Panc1 (cell line): Measurements from ENCODE around the gene STXBP1. TPM values are rescaled to one million over a fixed set of nuclear protein-coding genes. Genes with fewer than 3 reads are reported as not detected.
A peak's percentile ranks its signal among the peaks of the same experiment; 100 is the strongest.

Source experiments
- ATAC-seq: fragments of 200-7000 bp; cut with Tn5 transposase; 2 replicates; pipeline ENCODE4 v1.9.1; 2020; ENCODE audit warnings: mild to moderate bottlenecking, moderate library complexity
- BruUV-seq: library from RNA; stranded (reverse); fragments of 400-500 nt; replicated peaks from 2 replicates; lab custom pipeline; 2021; lab: Mats Ljungman, UMichigan
- CTCF ChIA-PET: fragments of 300-600 bp; sonication (Branson Sonifier 250); formaldehyde crosslinking; loops from one replicate; lab custom pipeline; 2022; ENCODE audit warnings: antibody characterized with exemption; lab: Charles Lee
- POLR2A ChIA-PET: fragments of 300-600 bp; sonication (Branson Sonifier 250); formaldehyde crosslinking; loops from one replicate; lab custom pipeline; 2022; ENCODE audit warnings: antibody characterized with exemption; lab: Charles Lee
- DNase-seq: peaks from one replicate; pipeline ENCODE4 v3.0.0-alpha.2; 2010; ENCODE audit warnings: low read depth, low spot score
- H3K27ac ChIP-seq: 2 replicates; pipeline ENCODE4 v1.5.1; 2011; ENCODE audit warnings: mild to moderate bottlenecking, low read length, inconsistent platforms
- H3K27me3 ChIP-seq: fragments of 200-500 bp; sonication (Bioruptor generic); 2 replicates; pipeline ENCODE4 v1.6.0; 2014; ENCODE audit warnings: low read length, inconsistent platforms; ENCODE audit not compliant: control insufficient read depth, insufficient read depth
- H3K36me3 ChIP-seq: fragments of 200-500 bp; sonication (Bioruptor generic); 2 replicates; pipeline ENCODE4 v1.5.1; 2014; ENCODE audit warnings: inconsistent platforms, mild to moderate bottlenecking, low read length, moderate library complexity; ENCODE audit not compliant: control insufficient read depth, insufficient read depth
- H3K4me1 ChIP-seq: 2 replicates; pipeline ENCODE4 v1.5.1; 2011; ENCODE audit warnings: inconsistent platforms, mild to moderate bottlenecking, low read length, moderate library complexity; ENCODE audit not compliant: control insufficient read depth, insufficient read depth
- H3K4me3 ChIP-seq, 2 experiments: 2 replicates each; pipeline ENCODE4 v1.5.1; 2011 to 2012; ENCODE audit warnings: low read depth in 2 of 2, low read length in 2 of 2, mild to moderate bottlenecking in 2 of 2, inconsistent platforms in 1 of 2, moderate library complexity in 1 of 2
- H3K9me3 ChIP-seq: fragments of 200-500 bp; sonication (Bioruptor generic); 2 replicates; pipeline ENCODE4 v1.5.1; 2014; ENCODE audit warnings: low read depth, mild to moderate bottlenecking, inconsistent platforms, low read length, moderate library complexity; ENCODE audit not compliant: control insufficient read depth, insufficient read depth
- CTCF ChIP-seq: fragments of 450-650 bp; IDR thresholded peaks from 2 replicates; pipeline ENCODE4 v1.5.1; 2017; ENCODE audit warnings: mild to moderate bottlenecking
- POLR2AphosphoS5 ChIP-seq: IDR thresholded peaks from 2 replicates; pipeline ENCODE4 v1.6.1; 2012; ENCODE audit warnings: mild to moderate bottlenecking, low read depth, low read length, moderate library complexity
- REST ChIP-seq, 2 experiments: IDR thresholded peaks; 2 replicates each; pipeline ENCODE4 v1.6.1; 2011 to 2012; ENCODE audit warnings: low read depth in 2 of 2, control low read depth in 1 of 2, low read length in 1 of 2, mild to moderate bottlenecking in 1 of 2, moderate library complexity in 1 of 2; ENCODE audit not compliant: insufficient read depth in 1 of 2
- SIN3A ChIP-seq: IDR thresholded peaks from 2 replicates; pipeline ENCODE4 v1.6.1; 2012; ENCODE audit warnings: low read depth, mild to moderate bottlenecking, low read length, moderate library complexity, borderline replicate concordance; ENCODE audit not compliant: insufficient read depth
- TCF7L2 ChIP-seq: IDR thresholded peaks from 2 replicates; pipeline ENCODE4 v1.6.1; 2011; ENCODE audit warnings: mild to moderate bottlenecking, low read depth, low read length, inconsistent platforms
- in situ Hi-C: cut with HindIII; loops from 2 replicates; pipeline ENCODE4 v1.10.0; 2016; ENCODE audit warnings: low sequenced_read_pairs, low pct_unique_long_range_greater_than_20kb
- intact Hi-C: fragments of 100-400 bp; cut with micrococcal nuclease; formaldehyde crosslinking; loops from one replicate; pipeline ENCODE4 v1.10.0; 2022; ENCODE audit not compliant: unreplicated experiment
- total RNA-seq: library from RNA; stranded (reverse); gene quantifications from one replicate; pipeline ENCODE4 v1.2.1, GENCODE V29; 2021; ENCODE audit not compliant: unreplicated experiment

Gene STXBP1
- total RNA-seq, 1 experiment from 2014 or later, result 67.5 TPM

- Histone ChIP-seq H3K9me3 (no peaks in the 10 kb centered on the region), H3K4me3 (no peak overlapping the region), H3K36me3 (no peaks in the 10 kb centered on the region), H3K27me3 (no peaks in the 10 kb centered on the region), H3K4me1 (no peaks in the 10 kb centered on the region), H3K27ac (no peak overlapping the region)
- TF ChIP-seq CTCF, result no peak
- TF ChIP-seq POLR2AphosphoS5, result no peak
- TF ChIP-seq SIN3A, result no peak
- TF ChIP-seq TCF7L2, result no peak
- no peak for TF ChIP-seq REST (IDR thresholded peaks at IDR 0.05; ENCODE audit: insufficient read depth in 1 of 2, low read depth in 2 of 2, low read length in 1 of 2)
- intact Hi-C loops, result no loop called here
- ATAC-seq (no peak), DNase-seq (no peak)
- BruUV-seq, result TSS peak; percentile 24
- ChIA-PET POLR2A (no interaction called here), CTCF (no interaction called here)
- in situ Hi-C loops, result no loop called here
These were observed 28.9 kb downstream of the STXBP1 start for GRCh38 chr9:127640908-127641545.

GRCh38 chr9:127642082-127642740 is 30.1 kb downstream of the STXBP1 start:
- intact Hi-C loops, result no loop called here
- no peak overlapping the region for H3K27ac ChIP-seq
- TF ChIP-seq CTCF (no peak), POLR2AphosphoS5 (no peak), REST (IDR thresholded peaks at IDR 0.05; ENCODE audit: insufficient read depth in 1 of 2, low read depth in 2 of 2, low read length in 1 of 2) (no peak), TCF7L2 (no peak), SIN3A (no peak)
- no TSS peak for BruUV-seq
- no peak for DNase-seq
- H3K36me3 ChIP-seq, result no peaks in the 10 kb centered on the region
- in situ Hi-C loops, result no loop called here
- ChIA-PET CTCF (no interaction called here), POLR2A (no interaction called here)
- H3K9me3 ChIP-seq, result no peaks in the 10 kb centered on the region
- no peak for ATAC-seq
- no peaks in the 10 kb centered on the region for H3K27me3 ChIP-seq
- H3K4me1 ChIP-seq, result no peaks in the 10 kb centered on the region
- H3K4me3 ChIP-seq, result no peak overlapping the region
